ENCODE results near the gene RAVER1. TPM values are rescaled to one million over a fixed set of nuclear protein-coding genes. Genes with fewer than 3 reads are reported as not detected.

RAVER1 gene
- total RNA-seq, 1 experiment from 2014 or later = 55.6 TPM

GRCh38 chr19:10289167-10289835 lies 44.0 kb downstream of the RAVER1 start:
- Histone ChIP-seq H3K27me3 (ENCODE audit: control insufficient read depth, insufficient read depth, low read length) (no peaks in the 10 kb centered on the region), H3K9me3 (ENCODE audit: control insufficient read depth, insufficient read depth, low read depth, low read length) (no peaks in the 10 kb centered on the region), H3K36me3 (ENCODE audit: control insufficient read depth, insufficient read depth, low read length) (no peaks in the 10 kb centered on the region), H3K4me1 (ENCODE audit: control insufficient read depth, insufficient read depth, low read length) (peaks cover 14% of the 10 kb centered on the region; the same call in 1 of the 2 replicates), H3K27ac (ENCODE audit: low read length) (peak overlapping the region; percentile 75), H3K4me3 (ENCODE audit: low read depth in 2 of 2, low read length in 2 of 2) (peak overlapping the region; percentile 53 to 79)
- TF ChIP-seq POLR2AphosphoS5 (IDR thresholded peaks at IDR 0.05; ENCODE audit: low read depth, low read length) = peak; percentile 41; the same call in 1 of the 2 replicates
- TF ChIP-seq, protein P1, sequence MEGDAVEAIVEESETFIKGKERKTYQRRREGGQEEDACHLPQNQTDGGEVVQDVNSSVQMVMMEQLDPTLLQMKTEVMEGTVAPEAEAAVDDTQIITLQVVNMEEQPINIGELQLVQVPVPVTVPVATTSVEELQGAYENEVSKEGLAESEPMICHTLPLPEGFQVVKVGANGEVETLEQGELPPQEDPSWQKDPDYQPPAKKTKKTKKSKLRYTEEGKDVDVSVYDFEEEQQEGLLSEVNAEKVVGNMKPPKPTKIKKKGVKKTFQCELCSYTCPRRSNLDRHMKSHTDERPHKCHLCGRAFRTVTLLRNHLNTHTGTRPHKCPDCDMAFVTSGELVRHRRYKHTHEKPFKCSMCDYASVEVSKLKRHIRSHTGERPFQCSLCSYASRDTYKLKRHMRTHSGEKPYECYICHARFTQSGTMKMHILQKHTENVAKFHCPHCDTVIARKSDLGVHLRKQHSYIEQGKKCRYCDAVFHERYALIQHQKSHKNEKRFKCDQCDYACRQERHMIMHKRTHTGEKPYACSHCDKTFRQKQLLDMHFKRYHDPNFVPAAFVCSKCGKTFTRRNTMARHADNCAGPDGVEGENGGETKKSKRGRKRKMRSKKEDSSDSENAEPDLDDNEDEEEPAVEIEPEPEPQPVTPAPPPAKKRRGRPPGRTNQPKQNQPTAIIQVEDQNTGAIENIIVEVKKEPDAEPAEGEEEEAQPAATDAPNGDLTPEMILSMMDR (IDR thresholded peaks at IDR 0.05) = no peak
- TF ChIP-seq TCF7L2 (IDR thresholded peaks at IDR 0.05; ENCODE audit: low read depth, low read length) = no peak
- DNase-seq (ENCODE audit: low read depth, low spot score) (no peak), ATAC-seq (peak; percentile 48)
- BruUV-seq (replicated peaks) = no TSS peak
- intact Hi-C loops (cut with micrococcal nuclease; ENCODE audit: unreplicated experiment) = no loop called here
- in situ Hi-C loops (cut with HindIII; ENCODE audit: low pct_unique_long_range_greater_than_20kb, low sequenced_read_pairs) = no loop called here
- POLR2A ChIA-PET = interaction anchor here (0.5 to 2.6 kb wide), 4 partner anchors 18 to 108 kb away, joined by 3 to 12 read pairs (median 8); partner anchors contain the start of gene ICAM1
- CTCF ChIA-PET = interaction anchor here (0.7 to 1.3 kb wide), 4 partner anchors 20 to 99 kb away, joined by 4 to 6 read pairs (median 4); no protein-coding TSS in a partner anchor

DNA sequence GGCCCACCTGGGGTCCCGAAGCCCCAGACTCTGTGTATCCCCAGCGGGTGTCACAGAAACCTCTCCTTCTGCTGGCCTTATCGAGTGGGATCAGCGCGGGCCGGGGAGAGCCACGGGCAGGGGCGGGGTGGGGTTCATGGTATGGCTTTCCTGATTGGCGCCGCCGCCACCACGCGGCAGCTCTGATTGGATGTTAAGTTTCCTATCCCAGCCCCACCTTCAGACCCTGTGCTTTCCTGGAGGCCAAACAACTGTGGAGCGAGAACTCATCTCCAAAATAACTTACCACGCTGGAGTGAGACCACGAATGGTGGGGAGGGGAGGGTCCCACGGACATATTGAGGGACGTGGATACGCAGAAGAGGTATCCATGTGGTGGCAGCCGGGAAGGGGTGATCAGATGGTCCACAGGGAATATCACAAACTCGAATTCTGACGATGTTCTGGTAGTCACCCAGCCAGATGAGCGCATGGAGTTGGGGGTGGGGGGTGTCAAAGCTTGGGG lies 44.6 kb downstream of the RAVER1 start:
- intact Hi-C loops (cut with micrococcal nuclease; ENCODE audit: unreplicated experiment) = no loop called here
- Histone ChIP-seq H3K9me3 (ENCODE audit: control insufficient read depth, insufficient read depth, low read depth, low read length) (no peaks in the 10 kb centered on the region), H3K36me3 (ENCODE audit: control insufficient read depth, insufficient read depth, low read length) (no peaks in the 10 kb centered on the region), H3K27ac (ENCODE audit: low read length) (peak overlapping the region; percentile 75), H3K4me1 (ENCODE audit: control insufficient read depth, insufficient read depth, low read length) (peaks cover 14% of the 10 kb centered on the region; the same call in 1 of the 2 replicates), H3K4me3 (ENCODE audit: low read depth in 2 of 2, low read length in 2 of 2) (peak overlapping the region; percentile 53 to 79), H3K27me3 (ENCODE audit: control insufficient read depth, insufficient read depth, low read length) (no peaks in the 10 kb centered on the region)
- no TSS peak for BruUV-seq (replicated peaks)
- TF ChIP-seq REST (IDR thresholded peaks at IDR 0.05; ENCODE audit: insufficient read depth in 1 of 2, low read depth in 2 of 2, low read length in 1 of 2) = no peak
- no peak for TF ChIP-seq TCF7L2 (IDR thresholded peaks at IDR 0.05; ENCODE audit: low read depth, low read length)
- TF ChIP-seq SIN3A (IDR thresholded peaks at IDR 0.05; ENCODE audit: borderline replicate concordance, insufficient read depth, low read depth, low read length) = no peak
- TF ChIP-seq, protein P1 (IDR thresholded peaks at IDR 0.05) = no peak
- TF ChIP-seq POLR2AphosphoS5 (IDR thresholded peaks at IDR 0.05; ENCODE audit: low read depth, low read length) = no peak
- ChIA-PET CTCF (interaction anchor here (1.3 kb wide), 1 partner anchor 30 kb away, joined by 4 read pairs; no protein-coding TSS in a partner anchor), POLR2A (interaction anchor here (0.6 to 2.6 kb wide), 3 partner anchors 18 to 97 kb away, joined by 3 to 11 read pairs (median 3); partner anchors contain the start of gene ICAM1)
- in situ Hi-C loops (cut with HindIII; ENCODE audit: low pct_unique_long_range_greater_than_20kb, low sequenced_read_pairs) = no loop called here
- no peak for DNase-seq (ENCODE audit: low read depth, low spot score)
- peak; percentile 63 for ATAC-seq

Data from Panc1 (cell line).